Kidney epithelial cell (primary cell): ENCODE data around the gene DIP2C. TPM values are rescaled to one million over a fixed set of nuclear protein-coding genes. Genes with fewer than 3 reads are reported as not detected.

ENCODE experiments used
- DNase-seq: peaks from one replicate; pipeline ENCODE4 v3.0.0-alpha.2; 2010; ENCODE audit warnings: low read depth
- H3K27me3 ChIP-seq: 2 replicates; pipeline ENCODE4 v1.6.0; 2011; ENCODE audit warnings: low read length; ENCODE audit not compliant: control insufficient read depth, insufficient read depth
- H3K36me3 ChIP-seq: 2 replicates; pipeline ENCODE4 v1.5.1; 2011; ENCODE audit warnings: low read length; ENCODE audit not compliant: control insufficient read depth, insufficient read depth
- H3K4me3 ChIP-seq: 2 replicates; pipeline ENCODE4 v1.5.1; 2011; ENCODE audit warnings: low read depth, mild to moderate bottlenecking, control low read depth, low read length
- CTCF ChIP-seq: IDR thresholded peaks from 2 replicates; pipeline ENCODE4 v1.5.1; 2011; ENCODE audit warnings: mild to moderate bottlenecking, moderate library complexity, low read length, control low read depth, inconsistent platforms; ENCODE audit not compliant: insufficient read depth, poor library complexity, severe bottlenecking
- total RNA-seq: library from RNA; depleted of rRNA; stranded (reverse); fragments of >200 nt; gene quantifications from 2 replicates; pipeline ENCODE4 v1.2.3, GENCODE V29; 2015

The DIP2C gene
- total RNA-seq, 1 donor from 2014 or later, result 19.2 TPM

DNA sequence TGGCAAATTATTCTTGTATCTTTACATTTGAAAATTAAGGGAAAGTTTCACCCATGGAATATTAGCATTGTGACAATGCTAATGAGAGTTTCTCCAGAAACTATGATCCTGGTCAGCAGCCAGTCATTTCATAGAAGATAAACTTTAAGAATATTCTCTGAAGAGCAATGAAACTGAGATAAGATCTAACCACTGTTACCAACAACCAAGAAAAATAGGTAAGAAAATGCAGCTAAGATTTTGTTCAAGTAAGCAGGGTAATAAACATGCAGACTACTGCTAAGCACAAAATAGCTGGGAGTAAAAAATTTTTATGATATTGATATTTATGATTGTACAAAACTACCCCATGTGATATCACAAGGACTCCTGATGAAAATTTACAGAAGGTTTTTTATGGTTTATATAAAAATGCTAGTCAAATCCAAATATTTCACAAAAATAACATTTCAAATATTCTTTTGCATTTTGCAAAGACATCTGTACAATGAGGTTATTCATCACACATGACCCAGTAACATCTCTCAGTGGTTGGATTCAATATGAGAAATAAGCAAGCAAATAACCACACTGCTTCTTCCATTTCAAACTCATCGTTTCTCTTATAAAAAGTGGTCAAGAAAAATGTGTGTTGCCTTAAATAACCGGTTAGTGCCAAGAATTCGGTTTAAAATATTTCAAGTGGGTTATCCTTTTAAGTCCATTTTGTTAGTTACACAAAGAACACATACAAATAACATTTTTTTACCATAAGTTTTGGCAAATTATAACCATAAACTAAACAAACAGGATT is 251.6 kb downstream of the DIP2C start:
- DNase-seq, result no peak
- Histone ChIP-seq H3K36me3 (peaks cover 1% of the 10 kb centered on the region), H3K4me3 (no peak overlapping the region), H3K27me3 (no peaks in the 10 kb centered on the region)
- TF ChIP-seq CTCF, result no peak

GRCh38 chr10:436911-437665 is 252.4 kb downstream of the DIP2C start:
- TF ChIP-seq CTCF, result no peak
- no peak for DNase-seq
- H3K27me3 ChIP-seq, result no peaks in the 10 kb centered on the region
- H3K4me3 ChIP-seq, result no peak overlapping the region
- H3K36me3 ChIP-seq, result peaks cover 1% of the 10 kb centered on the region

DNA sequence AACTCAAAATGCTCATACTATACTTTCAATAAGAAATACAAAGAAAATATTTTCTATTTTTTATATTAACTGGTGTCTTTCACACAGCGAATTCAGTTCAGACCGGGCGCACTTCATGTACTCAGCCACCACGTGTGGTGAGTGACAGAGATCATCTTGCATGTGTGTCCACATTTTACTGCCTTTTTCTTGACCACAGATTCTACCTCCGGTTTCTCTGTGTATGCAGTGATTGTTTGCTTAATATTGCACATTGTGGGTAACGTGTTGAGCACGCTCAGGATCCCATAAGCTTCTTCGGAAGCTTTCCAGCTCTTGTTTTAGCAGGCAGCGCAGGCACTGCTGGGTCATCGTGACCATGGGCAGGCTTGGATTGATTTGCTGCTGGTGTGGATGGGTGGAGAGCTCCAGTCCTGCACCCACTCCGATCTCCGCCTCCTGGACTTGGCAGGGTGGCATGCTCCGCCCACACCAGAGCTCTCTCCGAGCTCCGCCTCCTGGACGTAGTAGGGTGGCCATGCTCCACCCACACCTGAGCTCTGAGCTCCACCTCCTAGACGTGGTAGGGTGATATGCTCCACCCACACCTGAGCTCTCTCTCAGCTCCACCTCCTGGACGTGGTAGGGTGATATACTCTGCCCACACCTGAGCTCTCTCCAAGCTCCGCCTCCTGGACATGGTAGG is 253.3 kb downstream of the DIP2C start:
- no peak for DNase-seq
- Histone ChIP-seq H3K36me3 (peaks cover 1% of the 10 kb centered on the region), H3K4me3 (no peak overlapping the region), H3K27me3 (no peaks in the 10 kb centered on the region)
- no peak for TF ChIP-seq CTCF

DNA sequence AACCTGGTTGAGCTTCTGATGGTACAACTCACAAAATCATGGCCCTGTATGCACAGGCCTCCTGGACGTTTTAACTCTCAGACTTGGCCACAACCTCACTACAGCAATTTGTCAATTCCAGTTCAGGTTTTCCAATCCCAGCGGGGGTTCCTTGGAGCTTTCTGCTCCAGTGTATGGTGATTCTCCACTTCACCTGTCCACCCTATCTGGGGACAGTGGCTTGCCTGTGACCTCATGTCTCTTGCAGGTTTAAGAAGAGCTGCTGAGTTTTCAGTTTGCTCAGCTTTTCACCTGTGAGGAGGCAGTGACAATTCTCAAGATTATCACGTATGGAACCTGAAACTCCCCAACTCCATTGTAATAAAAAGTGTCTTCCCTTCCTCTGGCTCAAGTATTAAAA is 254.1 kb downstream of the DIP2C start:
- no peaks in the 10 kb centered on the region for H3K27me3 ChIP-seq
- peaks cover 1% of the 10 kb centered on the region for H3K36me3 ChIP-seq
- no peak for DNase-seq
- TF ChIP-seq CTCF, result no peak
- H3K4me3 ChIP-seq, result no peak overlapping the region

DNA sequence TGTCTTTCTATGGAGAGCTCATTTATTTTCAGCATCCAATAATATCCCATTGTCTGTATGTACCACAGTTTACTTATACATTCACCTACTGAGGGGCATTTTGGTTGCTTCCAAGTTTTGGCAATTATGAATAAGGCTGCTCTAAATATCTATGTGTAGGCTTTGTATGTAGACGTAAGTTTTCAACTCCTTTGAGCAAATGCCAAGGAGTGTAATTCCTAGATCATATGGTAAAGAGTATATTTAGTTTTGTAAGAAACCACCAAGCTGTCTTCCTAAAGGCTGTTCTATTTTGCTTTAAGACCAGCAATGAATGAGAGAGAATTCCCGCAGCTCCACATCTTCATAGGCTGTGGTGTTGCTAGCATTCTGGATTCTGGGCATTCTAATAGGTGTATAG is 259.8 kb downstream of the DIP2C start:
- no peaks in the 10 kb centered on the region for H3K36me3 ChIP-seq
- no peaks in the 10 kb centered on the region for H3K27me3 ChIP-seq
- DNase-seq, result no peak
- no peak for TF ChIP-seq CTCF
- no peak overlapping the region for H3K4me3 ChIP-seq
